Hepatocyte (in vitro differentiated cells): ENCODE results near the gene VOPP1. TPM values are rescaled to one million over a fixed set of nuclear protein-coding genes. Genes with fewer than 3 reads are reported as not detected.

Source experiments
- DNase-seq: peaks from one replicate; pipeline ENCODE4 v3.0.0-alpha.2; 2016; ENCODE audit warnings: low spot score
- H2AFZ ChIP-seq: fragments of 200-600 bp; sonication (generic); 2 replicates; pipeline ENCODE4 v1.6.0; 2016; ENCODE audit warnings: antibody characterized with exemption, mild to moderate bottlenecking
- H3K27ac ChIP-seq: fragments of 200-600 bp; sonication (generic); 2 replicates; pipeline ENCODE4 v1.5.1; 2016; ENCODE audit warnings: mild to moderate bottlenecking
- H3K27me3 ChIP-seq: fragments of 200-600 bp; sonication (generic); 2 replicates; pipeline ENCODE4 v1.6.1; 2016
- H3K36me3 ChIP-seq: fragments of 200-600 bp; sonication (generic); replicated peaks from 2 replicates; pipeline ENCODE4 v1.5.1; 2016; ENCODE audit warnings: low read depth; ENCODE audit not compliant: insufficient read depth
- H3K4me1 ChIP-seq: fragments of 200-600 bp; sonication (generic); 2 replicates; pipeline ENCODE4 v1.5.1; 2016; ENCODE audit warnings: mild to moderate bottlenecking, moderate library complexity; ENCODE audit not compliant: insufficient read depth
- H3K4me2 ChIP-seq: fragments of 200-600 bp; sonication (generic); 2 replicates; pipeline ENCODE4 v1.6.0; 2016
- H3K4me3 ChIP-seq: fragments of 200-600 bp; sonication (generic); 2 replicates; pipeline ENCODE4 v1.5.1; 2016; ENCODE audit warnings: mild to moderate bottlenecking
- H3K79me2 ChIP-seq: fragments of 200-600 bp; sonication (generic); 2 replicates; pipeline ENCODE4 v1.6.0; 2017; ENCODE audit warnings: mild to moderate bottlenecking
- H3K9me2 ChIP-seq: fragments of 200-600 bp; sonication (generic); replicated peaks from 2 replicates; pipeline ENCODE4 v1.6.0; 2017; ENCODE audit warnings: mild to moderate bottlenecking; ENCODE audit not compliant: insufficient read depth
- H3K9me3 ChIP-seq: fragments of 200-600 bp; sonication (generic); 2 replicates; pipeline ENCODE4 v1.5.1; 2016; ENCODE audit warnings: low read depth, mild to moderate bottlenecking
- H4K20me1 ChIP-seq: fragments of 200-600 bp; sonication (generic); 2 replicates; pipeline ENCODE4 v1.6.0; 2016; ENCODE audit warnings: mild to moderate bottlenecking; ENCODE audit not compliant: insufficient read depth, poor library complexity, severe bottlenecking
- EZH2 ChIP-seq: fragments of 200-600 bp; sonication (generic); IDR thresholded peaks from 2 replicates; pipeline ENCODE4 v1.6.1; 2016; ENCODE audit warnings: antibody characterized with exemption, mild to moderate bottlenecking, borderline replicate concordance
- EZH2phosphoT487 ChIP-seq: fragments of 200-600 bp; sonication (generic); IDR thresholded peaks from one replicate; pipeline ENCODE4 v1.6.1; 2018; ENCODE audit warnings: antibody characterized with exemption, mild to moderate bottlenecking, low read depth, moderate library complexity; ENCODE audit not compliant: unreplicated experiment, severe bottlenecking
- WGBS: methylation state at CpG from one replicate; pipeline ENCODE4 v1.1.6; 2016; ENCODE audit warnings: low lambda C conversion rate; ENCODE audit errors: missing lambda C conversion rate; 5-methylcytosine and 5-hydroxymethylcytosine counted together
- polyA plus RNA-seq: library from polyadenylated mRNA; unstranded; fragments of >200 nt; fragmentation: Nextera tagmentation; extraction: Ambion mirVana; gene quantifications from 2 replicates; pipeline ENCODE4 v1.2.1, GENCODE V29; 2016
- total RNA-seq: library from RNA; depleted of rRNA; stranded (reverse); fragments of >200 nt; gene quantifications from 2 replicates; pipeline ENCODE4 v1.2.3, GENCODE V29; 2014
- TF ChIP-seq, protein P1 (sequence below): fragments of 200-600 bp; sonication (generic); IDR thresholded peaks from 2 replicates; pipeline ENCODE4 v1.5.1; 2016; ENCODE audit warnings: antibody characterized with exemption, mild to moderate bottlenecking; ENCODE audit not compliant: poor library complexity

Gene VOPP1
- total and polyA plus RNA-seq, 2 experiments from 2014 or later, result 6.5 to 25.3 TPM

DNA sequence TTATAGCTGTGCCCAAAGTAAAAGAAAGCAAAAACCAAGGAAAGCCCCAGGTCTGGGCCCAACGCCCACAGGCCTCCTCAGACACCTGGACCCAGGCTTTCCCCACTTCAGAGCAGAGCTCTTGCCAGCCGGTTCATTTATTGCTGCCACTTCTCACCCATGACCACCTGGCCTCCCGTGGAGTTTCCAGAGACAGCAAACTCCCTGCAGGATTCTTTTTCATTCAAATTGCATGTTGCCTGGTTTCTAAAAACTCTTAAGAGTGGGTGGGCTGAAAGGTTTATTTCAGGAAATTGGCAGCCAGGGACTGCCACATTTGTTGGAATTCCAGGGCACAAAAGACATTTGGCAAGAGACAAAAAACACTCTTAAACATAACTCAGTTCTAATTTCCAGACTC, 4.7 kb downstream of the VOPP1 start:
- H3K36me3 ChIP-seq, result no peaks in the 10 kb centered on the region
- no peak for DNase-seq
- H2AFZ ChIP-seq, result no peak overlapping the region
- peaks cover 73% of the 10 kb centered on the region for H3K79me2 ChIP-seq
- no peak overlapping the region for H3K4me2 ChIP-seq
- H3K27ac ChIP-seq, result no peak overlapping the region
- H4K20me1 ChIP-seq, result no peaks in the 10 kb centered on the region
- H3K9me3 ChIP-seq, result no peaks in the 10 kb centered on the region
- H3K27me3 ChIP-seq, result no peaks in the 10 kb centered on the region
- TF ChIP-seq EZH2, result no peak
- TF ChIP-seq EZH2phosphoT487, result no peak
- TF ChIP-seq, protein P1, sequence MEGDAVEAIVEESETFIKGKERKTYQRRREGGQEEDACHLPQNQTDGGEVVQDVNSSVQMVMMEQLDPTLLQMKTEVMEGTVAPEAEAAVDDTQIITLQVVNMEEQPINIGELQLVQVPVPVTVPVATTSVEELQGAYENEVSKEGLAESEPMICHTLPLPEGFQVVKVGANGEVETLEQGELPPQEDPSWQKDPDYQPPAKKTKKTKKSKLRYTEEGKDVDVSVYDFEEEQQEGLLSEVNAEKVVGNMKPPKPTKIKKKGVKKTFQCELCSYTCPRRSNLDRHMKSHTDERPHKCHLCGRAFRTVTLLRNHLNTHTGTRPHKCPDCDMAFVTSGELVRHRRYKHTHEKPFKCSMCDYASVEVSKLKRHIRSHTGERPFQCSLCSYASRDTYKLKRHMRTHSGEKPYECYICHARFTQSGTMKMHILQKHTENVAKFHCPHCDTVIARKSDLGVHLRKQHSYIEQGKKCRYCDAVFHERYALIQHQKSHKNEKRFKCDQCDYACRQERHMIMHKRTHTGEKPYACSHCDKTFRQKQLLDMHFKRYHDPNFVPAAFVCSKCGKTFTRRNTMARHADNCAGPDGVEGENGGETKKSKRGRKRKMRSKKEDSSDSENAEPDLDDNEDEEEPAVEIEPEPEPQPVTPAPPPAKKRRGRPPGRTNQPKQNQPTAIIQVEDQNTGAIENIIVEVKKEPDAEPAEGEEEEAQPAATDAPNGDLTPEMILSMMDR, result no peak
- H3K9me2 ChIP-seq, result no peaks in the 10 kb centered on the region
- H3K4me3 ChIP-seq, result no peak overlapping the region
- WGBS, result 71% methylated on average over 3 of the region's 3 CpGs
- peaks cover 4% of the 10 kb centered on the region for H3K4me1 ChIP-seq

DNA sequence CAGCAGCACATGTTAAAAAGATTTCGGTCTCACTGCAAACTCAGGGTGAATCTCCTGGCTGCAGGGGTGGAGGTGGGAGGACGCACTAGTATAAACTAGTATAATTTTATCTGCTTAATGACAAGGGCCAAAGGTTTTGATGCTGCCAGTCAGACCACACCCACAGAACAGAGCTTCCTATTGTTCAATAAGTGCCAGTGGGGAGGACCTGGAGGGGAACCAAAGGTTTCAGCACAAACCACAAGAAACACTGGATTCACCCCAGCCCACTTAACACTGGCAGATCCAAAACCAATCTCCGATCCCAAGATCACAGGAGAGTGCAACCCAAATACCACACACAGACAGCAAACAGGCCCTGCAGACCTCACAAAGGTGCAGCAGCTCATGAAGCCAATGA, 6.6 kb downstream of the VOPP1 start:
- Histone ChIP-seq H3K4me1 (peaks cover 4% of the 10 kb centered on the region), H3K79me2 (peaks cover 78% of the 10 kb centered on the region), H2AFZ (no peak overlapping the region), H3K36me3 (no peaks in the 10 kb centered on the region), H3K9me3 (no peaks in the 10 kb centered on the region), H4K20me1 (no peaks in the 10 kb centered on the region), H3K27ac (no peak overlapping the region), H3K4me2 (no peak overlapping the region), H3K9me2 (no peaks in the 10 kb centered on the region), H3K27me3 (no peaks in the 10 kb centered on the region), H3K4me3 (no peak overlapping the region)
- 85% methylated on average over 3 of the region's 3 CpGs for WGBS
- TF ChIP-seq, protein P1, result no peak
- no peak for TF ChIP-seq EZH2
- no peak for TF ChIP-seq EZH2phosphoT487
- DNase-seq, result no peak

- no peak overlapping the region for H3K4me2 ChIP-seq
- H3K27ac ChIP-seq, result no peak overlapping the region
- H4K20me1 ChIP-seq, result no peaks in the 10 kb centered on the region
- H3K4me1 ChIP-seq, result no peaks in the 10 kb centered on the region
- H3K4me3 ChIP-seq, result no peak overlapping the region
- H3K9me2 ChIP-seq, result no peaks in the 10 kb centered on the region
- no peaks in the 10 kb centered on the region for H3K9me3 ChIP-seq
- TF ChIP-seq EZH2phosphoT487 (no peak), EZH2 (no peak)
- TF ChIP-seq, protein P1, result no peak
- peaks cover 71% of the 10 kb centered on the region for H3K79me2 ChIP-seq
- no peaks in the 10 kb centered on the region for H3K36me3 ChIP-seq
- no peak for DNase-seq
- WGBS, result 61% methylated on average over 4 of the region's 4 CpGs
- no peaks in the 10 kb centered on the region for H3K27me3 ChIP-seq
- H2AFZ ChIP-seq, result no peak overlapping the region
Observed at GRCh38 chr7:55563596-55564325, 8.5 kb downstream of the VOPP1 start.
